ENCODE data around the gene ACADS. TPM values are rescaled to one million over a fixed set of nuclear protein-coding genes. Genes with fewer than 3 reads are reported as not detected.
A peak's percentile ranks its signal among the peaks of the same experiment; 100 is the strongest.

Gene ACADS
- polyA plus RNA-seq, 1 donor (not counting 4 experiments of a cell fraction or from before 2014, with no cell fraction given) = 2.2 TPM

DNA sequence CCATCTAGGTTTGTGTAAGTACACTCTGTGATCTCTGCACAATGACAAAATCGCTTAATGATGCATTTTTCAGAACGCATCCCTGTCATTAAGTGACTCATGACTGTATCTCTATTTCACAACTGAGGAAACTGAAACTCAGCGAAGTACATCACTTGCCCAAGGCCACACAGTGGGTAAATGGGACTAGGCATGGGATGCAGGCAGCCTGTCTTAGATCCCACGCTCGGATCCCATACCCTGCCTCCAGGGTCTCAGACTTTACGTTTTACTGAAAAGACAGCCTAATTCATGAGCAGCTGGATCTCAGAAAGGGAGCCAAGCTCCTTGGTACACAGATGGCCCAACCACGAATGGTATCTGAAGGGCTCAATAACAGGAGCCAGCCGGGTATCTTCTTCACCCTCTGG lies 41.1 kb upstream of the ACADS start:
- Histone ChIP-seq H2AFZ (ENCODE audit: control insufficient read depth, low read length) (no peak overlapping the region), H3K36me3 (ENCODE audit: control insufficient read depth in 2 of 2, extremely low read depth in 1 of 2, insufficient read depth in 2 of 2, low read length in 2 of 2) (no peaks in the 10 kb centered on the region), H3K4me3 (ENCODE audit: control insufficient read depth in 2 of 3, extremely low read depth in 1 of 3, insufficient read depth in 2 of 3, low read depth in 1 of 3, low read length in 3 of 3) (no peak overlapping the region), H3K27ac (ENCODE audit: control insufficient read depth, insufficient read depth, low read length) (peak overlapping the region; percentile 7), H3K9ac (ENCODE audit: control insufficient read depth, extremely low read depth, insufficient read depth, low read length) (no peak overlapping the region), H3K9me3 (ENCODE audit: control insufficient read depth, low read depth, low read length) (no peaks in the 10 kb centered on the region), H3K4me1 (ENCODE audit: control insufficient read depth, extremely low read depth, insufficient read depth, low read length) (peaks cover 18% of the 10 kb centered on the region), H3K79me2 (ENCODE audit: control insufficient read depth, insufficient read depth, low read length) (peaks cover 26% of the 10 kb centered on the region), H3K9me1 (ENCODE audit: control insufficient read depth, extremely low read depth, insufficient read depth, low read length) (no peaks in the 10 kb centered on the region), H3K27me3 (ENCODE audit: control insufficient read depth, extremely low read depth, insufficient read depth, low read length) (no peaks in the 10 kb centered on the region), H4K20me1 (ENCODE audit: control insufficient read depth, extremely low read depth, insufficient read depth, low read length) (peaks cover 5% of the 10 kb centered on the region), H3K4me2 (ENCODE audit: control insufficient read depth, extremely low read depth, insufficient read depth, low read depth, low read length) (no peak overlapping the region)
- FAIRE-seq = peak; percentile 32
- TF ChIP-seq, protein P1, sequence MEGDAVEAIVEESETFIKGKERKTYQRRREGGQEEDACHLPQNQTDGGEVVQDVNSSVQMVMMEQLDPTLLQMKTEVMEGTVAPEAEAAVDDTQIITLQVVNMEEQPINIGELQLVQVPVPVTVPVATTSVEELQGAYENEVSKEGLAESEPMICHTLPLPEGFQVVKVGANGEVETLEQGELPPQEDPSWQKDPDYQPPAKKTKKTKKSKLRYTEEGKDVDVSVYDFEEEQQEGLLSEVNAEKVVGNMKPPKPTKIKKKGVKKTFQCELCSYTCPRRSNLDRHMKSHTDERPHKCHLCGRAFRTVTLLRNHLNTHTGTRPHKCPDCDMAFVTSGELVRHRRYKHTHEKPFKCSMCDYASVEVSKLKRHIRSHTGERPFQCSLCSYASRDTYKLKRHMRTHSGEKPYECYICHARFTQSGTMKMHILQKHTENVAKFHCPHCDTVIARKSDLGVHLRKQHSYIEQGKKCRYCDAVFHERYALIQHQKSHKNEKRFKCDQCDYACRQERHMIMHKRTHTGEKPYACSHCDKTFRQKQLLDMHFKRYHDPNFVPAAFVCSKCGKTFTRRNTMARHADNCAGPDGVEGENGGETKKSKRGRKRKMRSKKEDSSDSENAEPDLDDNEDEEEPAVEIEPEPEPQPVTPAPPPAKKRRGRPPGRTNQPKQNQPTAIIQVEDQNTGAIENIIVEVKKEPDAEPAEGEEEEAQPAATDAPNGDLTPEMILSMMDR (optimal IDR thresholded peaks at IDR 0.05 in 1 of 3, IDR thresholded peaks at IDR 0.05 in 1 of 3, conservative IDR thresholded peaks at IDR 0.05 in 1 of 3; ENCODE audit: extremely low read depth in 1 of 3, insufficient read depth in 2 of 3, low read length in 3 of 3) = no peak
- TF ChIP-seq EZH2 (IDR thresholded peaks at IDR 0.05; ENCODE audit: low read length) = no peak
- dilution Hi-C loops (cut with MboI; ENCODE audit: extremely low pct_ligation_motif_present, low sequenced_read_pairs) = no loop called here
- peak; percentile 21 for DNase-seq (ENCODE audit: low read depth, low spot score)

GRCh38 chr12:120685522-120685921 lies 40.1 kb upstream of the ACADS start:
- Histone ChIP-seq H2AFZ (ENCODE audit: control insufficient read depth, low read length) (no peak overlapping the region), H3K79me2 (ENCODE audit: control insufficient read depth, insufficient read depth, low read length) (peaks cover 35% of the 10 kb centered on the region), H3K27ac (ENCODE audit: control insufficient read depth, insufficient read depth, low read length) (no peak overlapping the region), H3K4me3 (ENCODE audit: control insufficient read depth in 2 of 3, extremely low read depth in 1 of 3, insufficient read depth in 2 of 3, low read depth in 1 of 3, low read length in 3 of 3) (no peak overlapping the region), H3K9me3 (ENCODE audit: control insufficient read depth, low read depth, low read length) (no peaks in the 10 kb centered on the region), H3K4me2 (ENCODE audit: control insufficient read depth, extremely low read depth, insufficient read depth, low read depth, low read length) (no peak overlapping the region), H4K20me1 (ENCODE audit: control insufficient read depth, extremely low read depth, insufficient read depth, low read length) (peaks cover 11% of the 10 kb centered on the region), H3K36me3 (ENCODE audit: control insufficient read depth in 2 of 2, extremely low read depth in 1 of 2, insufficient read depth in 2 of 2, low read length in 2 of 2) (no peaks in the 10 kb centered on the region), H3K9me1 (ENCODE audit: control insufficient read depth, extremely low read depth, insufficient read depth, low read length) (no peaks in the 10 kb centered on the region), H3K27me3 (ENCODE audit: control insufficient read depth, extremely low read depth, insufficient read depth, low read length) (no peaks in the 10 kb centered on the region), H3K9ac (ENCODE audit: control insufficient read depth, extremely low read depth, insufficient read depth, low read length) (no peak overlapping the region), H3K4me1 (ENCODE audit: control insufficient read depth, extremely low read depth, insufficient read depth, low read length) (peaks cover 22% of the 10 kb centered on the region)
- DNase-seq (ENCODE audit: low read depth, low spot score) (no peak), FAIRE-seq (no peak)
- TF ChIP-seq, protein P1 (optimal IDR thresholded peaks at IDR 0.05 in 1 of 3, IDR thresholded peaks at IDR 0.05 in 1 of 3, conservative IDR thresholded peaks at IDR 0.05 in 1 of 3; ENCODE audit: extremely low read depth in 1 of 3, insufficient read depth in 2 of 3, low read length in 3 of 3) = no peak
- TF ChIP-seq EZH2 (IDR thresholded peaks at IDR 0.05; ENCODE audit: low read length) = no peak
- dilution Hi-C loops (cut with MboI; ENCODE audit: extremely low pct_ligation_motif_present, low sequenced_read_pairs) = no loop called here

Data from keratinocyte (primary cell).